IPS-NIHi7 (cell line): ENCODE data around the gene EMX2.

ENCODE experiments used
- DNase-seq: peaks from one replicate; pipeline ENCODE4 v3.0.0; 2012; ENCODE audit warnings: mixed read lengths; ENCODE audit errors: extremely low spot score

EMX2 gene

GRCh38 chr10:117532003-117532385 is 10.6 kb upstream of the EMX2 start:
- no peak for DNase-seq

GRCh38 chr10:117532451-117533107 is 10.0 kb upstream of the EMX2 start:
- DNase-seq, result no peak

- no peak for DNase-seq
Measured at GRCh38 chr10:117533507-117534281, 8.9 kb upstream of the EMX2 start.

DNA sequence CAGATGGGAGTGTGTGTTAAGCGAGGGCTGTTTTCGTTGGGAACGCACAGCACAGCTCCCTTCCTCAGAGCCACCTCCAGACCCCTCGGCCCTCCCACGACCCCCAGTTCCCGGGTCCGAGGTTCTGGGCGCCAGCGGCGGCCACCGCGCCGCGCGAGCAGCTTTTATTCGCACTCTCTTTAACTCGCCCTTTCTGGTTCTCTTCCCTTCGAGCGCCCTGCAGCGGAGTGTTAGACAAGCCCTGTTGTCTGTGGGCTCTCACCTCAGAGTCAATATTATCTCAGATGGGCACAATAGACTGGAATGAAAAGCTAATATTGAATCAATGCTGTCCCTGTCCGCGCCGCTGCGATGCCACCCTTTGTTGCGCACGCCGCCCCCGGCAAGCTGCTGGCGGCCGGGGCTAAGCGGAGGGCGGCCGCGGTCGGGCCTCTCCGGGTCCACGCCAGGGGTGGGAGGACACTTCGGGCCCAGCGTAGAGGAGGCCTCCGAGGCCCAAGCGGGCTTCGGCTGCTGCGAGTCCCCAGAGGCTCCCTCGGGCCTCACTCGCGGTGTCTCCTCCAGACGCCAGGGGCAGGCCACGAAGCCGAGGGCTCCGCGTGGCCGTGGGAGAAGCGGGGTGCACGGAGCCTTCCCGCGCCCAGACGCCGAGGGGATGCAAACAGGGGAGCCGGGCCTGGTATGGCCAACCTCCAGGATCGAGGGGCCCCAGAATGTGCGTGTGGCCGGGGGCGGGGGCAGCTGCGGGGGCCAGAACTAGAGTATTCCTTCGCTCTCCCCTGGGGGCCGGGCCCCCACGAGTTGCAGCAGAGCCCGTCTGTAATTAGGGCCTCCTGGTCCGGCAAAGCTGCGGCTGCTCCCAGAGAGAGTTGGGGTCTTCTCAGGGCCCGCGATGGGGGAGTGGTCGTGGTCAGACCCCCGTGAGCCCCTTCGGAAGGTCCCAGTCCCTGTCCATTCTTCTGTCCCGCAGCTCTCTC is 7.9 kb upstream of the EMX2 start:
- DNase-seq, result no peak

GRCh38 chr10:117535298-117536071 is 7.1 kb upstream of the EMX2 start:
- no peak for DNase-seq

DNA sequence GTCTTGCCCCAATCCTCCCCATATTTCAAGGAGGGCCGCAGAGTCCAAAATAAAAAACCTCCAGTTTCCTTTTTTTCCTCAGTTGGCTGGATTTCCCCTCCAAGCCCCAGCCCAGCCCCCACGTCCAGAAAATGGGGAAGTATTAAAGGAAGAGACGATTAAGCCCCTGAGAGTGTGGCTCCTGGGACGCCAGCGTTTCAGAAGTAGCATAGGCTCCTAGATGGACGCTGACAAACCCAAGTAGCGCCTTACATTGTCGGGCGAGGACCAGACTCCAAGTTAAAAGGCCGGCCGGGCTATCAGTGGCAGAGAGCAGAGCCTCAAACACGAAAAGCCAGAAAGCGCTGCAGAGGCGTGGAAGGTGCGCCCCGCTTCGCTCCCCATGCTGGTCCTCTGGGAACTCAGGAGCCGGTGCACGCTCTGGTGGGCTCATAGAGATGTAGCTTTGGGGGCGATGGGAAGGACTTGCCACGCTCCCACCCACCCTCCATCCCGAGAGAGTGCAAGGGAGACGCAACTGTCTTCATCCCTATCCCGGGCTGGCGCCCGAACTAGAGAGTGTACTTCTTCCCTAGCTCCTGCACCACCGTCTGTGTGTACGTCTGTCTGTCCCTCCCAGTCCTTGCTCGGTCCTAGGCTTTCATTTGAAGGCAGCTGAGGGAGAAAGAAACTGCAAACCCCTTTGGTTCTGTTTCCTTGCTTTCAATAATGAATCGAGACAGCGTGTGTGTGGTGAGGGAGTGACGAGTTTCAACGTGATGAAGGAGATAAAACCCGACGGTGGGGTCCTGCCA is 6.3 kb upstream of the EMX2 start:
- no peak for DNase-seq

DNA sequence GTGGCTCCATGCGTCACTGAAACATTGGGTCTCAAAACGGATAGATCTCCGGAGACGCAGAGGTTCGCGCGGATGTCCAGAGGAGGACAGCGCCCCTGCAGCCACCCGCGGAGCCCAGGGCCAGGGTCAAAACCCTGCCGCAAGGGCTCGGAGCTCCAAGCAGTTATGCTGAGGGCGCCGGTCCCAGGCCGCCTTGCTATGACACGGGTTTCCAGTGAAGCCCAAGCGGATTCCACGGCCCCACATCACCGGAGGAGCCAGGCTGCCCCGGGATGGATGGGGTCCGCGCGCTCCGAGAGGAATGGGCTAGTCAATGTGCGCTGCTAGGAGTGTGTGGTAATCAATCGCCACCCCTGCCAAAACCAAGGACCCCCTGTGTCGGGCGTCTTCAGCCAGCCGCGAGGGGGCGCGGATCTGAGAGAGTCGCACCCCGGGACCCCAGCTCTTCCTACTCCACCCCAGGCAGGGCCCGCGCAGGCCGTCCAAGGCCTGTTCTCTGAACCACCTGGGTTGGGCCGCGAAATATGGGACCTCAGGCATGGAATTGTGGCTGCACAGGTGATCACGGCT is 5.6 kb upstream of the EMX2 start:
- DNase-seq, result no peak

DNA sequence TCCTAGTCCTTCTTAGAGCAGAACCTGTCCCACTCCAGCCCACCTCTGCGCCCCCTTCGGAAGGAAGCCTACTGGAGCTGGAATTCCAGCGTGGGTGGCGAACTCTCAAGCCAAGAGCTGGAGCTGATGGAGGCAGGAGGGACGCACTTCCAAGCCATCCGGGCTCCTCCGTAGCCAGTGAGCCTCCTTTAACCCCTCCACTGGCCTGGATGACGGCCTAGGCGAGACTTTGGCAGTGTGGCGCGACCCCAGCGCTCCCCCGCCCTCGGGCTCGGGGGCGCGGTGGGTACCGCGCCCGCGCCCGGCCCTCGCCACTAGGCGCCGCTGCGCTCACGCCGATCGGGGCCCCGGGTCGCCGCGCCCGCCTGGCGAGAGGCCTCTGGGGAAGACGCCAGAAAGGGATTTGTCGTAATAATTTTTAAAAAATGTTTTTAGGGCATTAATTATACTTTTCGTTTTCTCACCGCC is 5.1 kb upstream of the EMX2 start:
- DNase-seq, result peak; percentile 71

DNA sequence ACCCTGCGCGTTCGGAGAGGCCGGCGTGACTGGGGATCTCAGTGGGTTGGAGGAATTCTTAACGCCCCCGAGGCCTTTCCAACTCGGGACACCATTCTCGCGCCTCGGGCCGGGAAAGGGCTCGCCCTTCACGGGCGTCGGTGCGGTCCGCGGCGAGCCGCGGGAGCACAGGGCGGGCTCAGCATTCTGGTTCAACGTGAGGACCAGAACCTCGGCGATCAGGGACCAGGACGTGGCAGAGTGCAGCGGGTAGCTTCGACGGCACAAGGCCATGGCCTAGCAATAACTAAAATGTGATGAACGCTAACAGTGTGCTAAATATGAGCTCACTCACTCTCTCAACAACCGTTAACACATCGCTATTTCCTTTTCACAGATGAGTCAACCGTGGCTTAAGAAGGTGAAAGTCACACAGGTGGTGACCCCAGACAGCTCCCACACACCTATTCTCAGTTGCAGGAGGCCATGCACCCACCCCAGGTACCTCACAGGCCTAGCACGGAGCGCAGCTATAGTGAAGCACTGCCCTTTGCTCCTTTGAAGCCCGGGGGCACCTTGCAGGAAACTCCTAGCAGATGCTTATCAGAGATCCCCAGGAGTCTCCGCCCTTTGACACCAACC is 4.5 kb upstream of the EMX2 start:
- no peak for DNase-seq

DNA sequence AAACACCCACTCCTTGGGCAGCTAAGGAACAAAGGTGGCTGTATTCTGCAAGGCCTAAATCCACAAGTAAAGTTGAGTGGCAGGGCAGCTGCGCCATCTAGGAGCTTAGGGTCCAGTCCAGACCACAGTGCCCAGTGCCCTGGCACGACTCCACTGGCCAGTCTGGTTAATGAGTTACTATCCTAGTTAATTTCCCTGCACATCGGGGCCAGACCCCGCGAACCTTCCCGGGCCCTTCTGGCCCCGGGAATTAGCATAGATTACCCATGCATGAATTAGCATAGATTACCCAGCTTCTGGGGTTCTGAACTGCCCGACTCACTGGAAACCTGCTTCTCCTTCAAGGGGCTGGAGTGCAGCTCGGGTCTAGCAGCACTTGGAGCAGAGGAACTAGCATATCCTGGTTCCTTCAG is 3.2 kb upstream of the EMX2 start:
- DNase-seq, result no peak

DNA sequence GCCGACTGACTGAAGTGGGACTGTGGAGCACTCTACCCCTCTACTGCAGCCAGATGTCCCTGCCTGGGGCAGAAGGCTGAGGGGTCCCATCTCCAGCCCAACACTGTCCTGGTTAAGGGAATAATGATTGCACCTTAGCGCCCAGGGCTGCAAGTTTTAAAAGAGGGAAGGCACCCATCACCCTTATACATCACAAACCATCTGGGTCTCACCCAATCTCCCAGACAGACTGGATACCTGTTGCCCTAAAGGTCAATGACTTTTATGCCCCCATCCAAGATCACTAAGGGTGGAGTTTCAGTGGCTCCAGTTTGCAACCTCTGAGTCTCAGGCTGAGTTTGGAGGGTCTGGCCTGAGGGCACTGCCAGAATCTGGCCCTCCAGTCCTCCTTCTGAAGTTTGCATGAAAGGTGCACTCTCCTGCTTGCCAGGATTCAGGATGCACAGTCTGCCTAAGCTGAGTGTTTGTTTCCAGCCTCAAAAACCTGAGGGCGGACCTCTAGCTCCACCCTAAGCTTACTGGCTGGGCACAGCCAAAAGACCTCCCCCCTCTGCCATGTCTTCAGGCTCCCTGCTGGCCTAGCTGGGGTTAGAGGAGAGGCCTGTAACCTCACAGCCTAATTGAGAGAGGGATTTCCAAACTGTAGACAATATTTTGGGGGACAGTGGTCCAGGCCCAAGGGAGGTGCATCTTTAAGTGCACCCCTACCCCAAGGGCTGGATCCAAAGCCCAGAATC is 2.5 kb upstream of the EMX2 start:
- no peak for DNase-seq

- DNase-seq, result no peak
Measured at GRCh38 chr10:117540640-117541404, 1.7 kb upstream of the EMX2 start.

GRCh38 chr10:117541405-117541908 is 1.1 kb upstream of the EMX2 start:
- no peak for DNase-seq

DNA sequence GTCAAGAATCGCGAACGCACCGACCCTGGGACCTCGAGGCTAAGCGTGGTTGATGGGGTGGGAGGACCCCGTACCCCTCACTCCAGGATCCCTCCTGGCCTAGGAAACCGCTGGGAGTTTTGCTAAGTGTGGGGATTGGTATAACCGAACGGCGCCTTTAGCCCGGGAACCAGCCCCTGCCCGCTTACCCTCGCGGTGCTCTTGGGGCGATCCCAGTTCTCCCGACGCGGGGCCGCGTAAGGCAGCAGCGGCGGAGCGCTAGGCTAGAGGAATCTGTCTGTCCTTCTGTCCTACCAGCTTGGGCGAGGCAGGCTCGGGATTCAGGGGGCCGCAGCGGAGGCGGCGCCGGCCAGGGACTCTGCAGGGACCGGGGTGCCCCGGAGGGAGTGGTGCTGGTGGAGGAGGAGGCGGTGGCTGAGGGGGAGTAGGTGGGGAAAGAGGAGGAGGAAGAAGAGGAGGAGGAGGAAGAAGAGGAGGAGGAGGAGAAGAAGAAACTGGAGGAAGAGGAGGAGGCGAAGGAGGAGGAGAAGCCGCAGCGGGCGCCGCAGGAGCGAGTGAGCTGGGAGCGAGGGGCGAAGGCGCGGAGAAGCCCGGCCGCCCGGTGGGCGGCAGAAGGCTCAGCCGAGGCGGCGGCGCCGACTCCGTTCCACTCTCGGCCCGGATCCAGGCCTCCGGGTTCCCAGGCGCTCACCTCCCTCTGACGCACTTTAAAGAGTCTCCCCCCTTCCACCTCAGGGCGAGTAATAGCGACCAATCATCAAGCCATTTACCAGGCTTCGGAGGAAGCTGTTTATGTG is 439 bp upstream of the EMX2 start:
- peak; percentile 86 for DNase-seq

GRCh38 chr10:117543225-117544003 is 868 bp downstream of the EMX2 start:
- DNase-seq, result no peak

- no peak for DNase-seq
Measured at GRCh38 chr10:117544004-117544701, 1.6 kb downstream of the EMX2 start.
